ENCODE measurements around the gene EPB41L2. TPM values are rescaled to one million over a fixed set of nuclear protein-coding genes. Genes with fewer than 3 reads are reported as not detected.

EPB41L2 gene
- total RNA-seq, 3 donors from 2014 or later (not counting 1 experiment from before 2014, with no cell fraction given), result 6.8 to 11.4 (median 11.0) TPM

- no peak overlapping the region for H3K4me3 ChIP-seq (ENCODE audit: low read length)
- no peaks in the 10 kb centered on the region for H3K9me3 Mint-ChIP-seq
- no peaks in the 10 kb centered on the region for H3K36me3 Mint-ChIP-seq
- no peaks in the 10 kb centered on the region for H3K4me1 ChIP-seq (ENCODE audit: control insufficient read depth, insufficient read depth, low read length)
- H3K4me1 Mint-ChIP-seq, result no peaks in the 10 kb centered on the region
- H3K27ac Mint-ChIP-seq, result no peak overlapping the region
- H3K27me3 Mint-ChIP-seq (ENCODE audit: low read depth in 2 of 2), result peaks cover 0 to 3% of the 10 kb centered on the region in 2 donors
- no peaks in the 10 kb centered on the region for H3K9me3 ChIP-seq (ENCODE audit: control insufficient read depth, insufficient read depth, low read length)
- DNase-seq (no peak), ATAC-seq (no peak)
- WGBS (ENCODE audit: insufficient coverage), result 93% methylated on average over 3 of the region's 4 CpGs
- intact Hi-C loops (cut with micrococcal nuclease), result no loop called here
- TF ChIP-seq, protein P1, sequence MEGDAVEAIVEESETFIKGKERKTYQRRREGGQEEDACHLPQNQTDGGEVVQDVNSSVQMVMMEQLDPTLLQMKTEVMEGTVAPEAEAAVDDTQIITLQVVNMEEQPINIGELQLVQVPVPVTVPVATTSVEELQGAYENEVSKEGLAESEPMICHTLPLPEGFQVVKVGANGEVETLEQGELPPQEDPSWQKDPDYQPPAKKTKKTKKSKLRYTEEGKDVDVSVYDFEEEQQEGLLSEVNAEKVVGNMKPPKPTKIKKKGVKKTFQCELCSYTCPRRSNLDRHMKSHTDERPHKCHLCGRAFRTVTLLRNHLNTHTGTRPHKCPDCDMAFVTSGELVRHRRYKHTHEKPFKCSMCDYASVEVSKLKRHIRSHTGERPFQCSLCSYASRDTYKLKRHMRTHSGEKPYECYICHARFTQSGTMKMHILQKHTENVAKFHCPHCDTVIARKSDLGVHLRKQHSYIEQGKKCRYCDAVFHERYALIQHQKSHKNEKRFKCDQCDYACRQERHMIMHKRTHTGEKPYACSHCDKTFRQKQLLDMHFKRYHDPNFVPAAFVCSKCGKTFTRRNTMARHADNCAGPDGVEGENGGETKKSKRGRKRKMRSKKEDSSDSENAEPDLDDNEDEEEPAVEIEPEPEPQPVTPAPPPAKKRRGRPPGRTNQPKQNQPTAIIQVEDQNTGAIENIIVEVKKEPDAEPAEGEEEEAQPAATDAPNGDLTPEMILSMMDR (IDR thresholded peaks at IDR 0.05), result no peak
- H3K27ac ChIP-seq (ENCODE audit: low read length), result no peak overlapping the region
- no peaks in the 10 kb centered on the region for H3K27me3 ChIP-seq (ENCODE audit: control insufficient read depth, insufficient read depth, low read length)
- H3K4me3 Mint-ChIP-seq, result no peak overlapping the region
- no peaks in the 10 kb centered on the region for H3K36me3 ChIP-seq (ENCODE audit: control insufficient read depth, insufficient read depth, low read length)
Observed at GRCh38 chr6:130863415-130864230, 199.4 kb downstream of the EPB41L2 start.

GRCh38 chr6:130862370-130862769, 200.7 kb downstream of the EPB41L2 start:
- H3K27me3 Mint-ChIP-seq (ENCODE audit: low read depth in 2 of 2), result peaks cover 0 to 3% of the 10 kb centered on the region in 2 donors
- H3K36me3 ChIP-seq (ENCODE audit: control insufficient read depth, insufficient read depth, low read length), result no peaks in the 10 kb centered on the region
- no peaks in the 10 kb centered on the region for H3K36me3 Mint-ChIP-seq
- no peaks in the 10 kb centered on the region for H3K9me3 Mint-ChIP-seq
- 100% methylated on average over 1 of the region's 2 CpGs for WGBS (ENCODE audit: insufficient coverage)
- no peak overlapping the region for H3K27ac ChIP-seq (ENCODE audit: low read length)
- intact Hi-C loops (cut with micrococcal nuclease), result no loop called here
- no peaks in the 10 kb centered on the region for H3K27me3 ChIP-seq (ENCODE audit: control insufficient read depth, insufficient read depth, low read length)
- H3K4me3 ChIP-seq (ENCODE audit: low read length), result no peak overlapping the region
- no peaks in the 10 kb centered on the region for H3K9me3 ChIP-seq (ENCODE audit: control insufficient read depth, insufficient read depth, low read length)
- DNase-seq (no peak), ATAC-seq (no peak)
- H3K27ac Mint-ChIP-seq, result no peak overlapping the region
- TF ChIP-seq, protein P1 (IDR thresholded peaks at IDR 0.05), result no peak
- H3K4me3 Mint-ChIP-seq, result no peak overlapping the region
- no peaks in the 10 kb centered on the region for H3K4me1 ChIP-seq (ENCODE audit: control insufficient read depth, insufficient read depth, low read length)
- no peaks in the 10 kb centered on the region for H3K4me1 Mint-ChIP-seq

DNA sequence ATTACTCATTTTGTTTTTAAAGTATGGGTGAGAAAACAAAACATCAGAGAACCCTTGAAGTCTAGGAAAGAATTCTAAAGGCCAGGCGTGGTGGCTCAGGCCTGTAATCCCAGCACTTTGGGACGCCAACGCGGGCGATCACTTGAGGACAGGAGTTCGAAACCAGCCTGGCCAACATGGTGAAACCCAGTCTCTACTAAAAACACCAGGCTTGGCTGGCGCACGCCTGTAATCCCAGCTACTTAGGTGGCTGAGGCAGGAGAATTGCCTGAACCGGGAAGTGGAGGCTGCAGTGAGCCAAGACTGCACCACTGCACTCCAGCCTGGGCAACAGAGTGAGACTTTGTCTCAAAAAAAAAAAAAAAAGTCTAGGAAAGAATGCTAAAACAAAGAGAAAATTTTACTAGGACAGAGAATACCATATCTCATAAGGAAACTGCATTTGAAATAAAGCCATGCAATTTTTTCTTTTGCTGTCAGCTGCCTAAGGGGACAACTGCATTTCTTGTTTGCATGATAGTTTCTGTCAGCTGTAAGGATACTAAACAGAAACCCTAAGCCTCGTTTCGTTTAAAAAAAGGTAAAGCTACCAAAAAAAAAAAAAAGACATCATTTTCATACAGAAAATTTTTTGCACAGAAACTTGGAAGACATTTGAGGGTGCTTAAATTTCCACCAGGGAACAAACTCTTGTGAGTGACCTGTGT, 203.7 kb downstream of the EPB41L2 start:
- H3K9me3 Mint-ChIP-seq, result no peaks in the 10 kb centered on the region

More for the DNA sequence above, 203.7 kb downstream of the EPB41L2 start:
- H3K4me3 ChIP-seq (ENCODE audit: low read length), result no peak overlapping the region
- TF ChIP-seq, protein P1 (IDR thresholded peaks at IDR 0.05), result no peak
- intact Hi-C loops (cut with micrococcal nuclease), result no loop called here
- H3K27me3 Mint-ChIP-seq (ENCODE audit: low read depth in 2 of 2), result peaks cover 0 to 3% of the 10 kb centered on the region in 2 donors
- 98% methylated on average over 9 of the region's 11 CpGs for WGBS (ENCODE audit: insufficient coverage)
- H3K4me1 ChIP-seq (ENCODE audit: control insufficient read depth, insufficient read depth, low read length), result no peaks in the 10 kb centered on the region
- no peak overlapping the region for H3K27ac Mint-ChIP-seq
- DNase-seq (no peak), ATAC-seq (no peak)
- H3K27me3 ChIP-seq (ENCODE audit: control insufficient read depth, insufficient read depth, low read length), result no peaks in the 10 kb centered on the region
- H3K27ac ChIP-seq (ENCODE audit: low read length), result no peak overlapping the region
- H3K4me3 Mint-ChIP-seq, result no peak overlapping the region
- H3K9me3 ChIP-seq (ENCODE audit: control insufficient read depth, insufficient read depth, low read length), result no peaks in the 10 kb centered on the region
- no peaks in the 10 kb centered on the region for H3K36me3 ChIP-seq (ENCODE audit: control insufficient read depth, insufficient read depth, low read length)
- H3K36me3 Mint-ChIP-seq, result no peaks in the 10 kb centered on the region
- no peaks in the 10 kb centered on the region for H3K4me1 Mint-ChIP-seq

Data from natural killer cell (primary cell).